Hepatocyte (in vitro differentiated cells): ENCODE results near the gene RHOU. TPM values are rescaled to one million over a fixed set of nuclear protein-coding genes. Genes with fewer than 3 reads are reported as not detected.
A peak's percentile ranks its signal among the peaks of the same experiment; 100 is the strongest.

Source experiments
- DNase-seq: peaks from one replicate; pipeline ENCODE4 v3.0.0-alpha.2; 2016; ENCODE audit warnings: low spot score
- H2AFZ ChIP-seq: fragments of 200-600 bp; sonication (generic); 2 replicates; pipeline ENCODE4 v1.6.0; 2016; ENCODE audit warnings: antibody characterized with exemption, mild to moderate bottlenecking
- H3K27ac ChIP-seq: fragments of 200-600 bp; sonication (generic); 2 replicates; pipeline ENCODE4 v1.5.1; 2016; ENCODE audit warnings: mild to moderate bottlenecking
- H3K27me3 ChIP-seq: fragments of 200-600 bp; sonication (generic); 2 replicates; pipeline ENCODE4 v1.6.1; 2016
- H3K36me3 ChIP-seq: fragments of 200-600 bp; sonication (generic); replicated peaks from 2 replicates; pipeline ENCODE4 v1.5.1; 2016; ENCODE audit warnings: low read depth; ENCODE audit not compliant: insufficient read depth
- H3K4me1 ChIP-seq: fragments of 200-600 bp; sonication (generic); 2 replicates; pipeline ENCODE4 v1.5.1; 2016; ENCODE audit warnings: mild to moderate bottlenecking, moderate library complexity; ENCODE audit not compliant: insufficient read depth
- H3K4me2 ChIP-seq: fragments of 200-600 bp; sonication (generic); 2 replicates; pipeline ENCODE4 v1.6.0; 2016
- H3K4me3 ChIP-seq: fragments of 200-600 bp; sonication (generic); 2 replicates; pipeline ENCODE4 v1.5.1; 2016; ENCODE audit warnings: mild to moderate bottlenecking
- H3K79me2 ChIP-seq: fragments of 200-600 bp; sonication (generic); 2 replicates; pipeline ENCODE4 v1.6.0; 2017; ENCODE audit warnings: mild to moderate bottlenecking
- H3K9me2 ChIP-seq: fragments of 200-600 bp; sonication (generic); replicated peaks from 2 replicates; pipeline ENCODE4 v1.6.0; 2017; ENCODE audit warnings: mild to moderate bottlenecking; ENCODE audit not compliant: insufficient read depth
- H3K9me3 ChIP-seq: fragments of 200-600 bp; sonication (generic); 2 replicates; pipeline ENCODE4 v1.5.1; 2016; ENCODE audit warnings: low read depth, mild to moderate bottlenecking
- H4K20me1 ChIP-seq: fragments of 200-600 bp; sonication (generic); 2 replicates; pipeline ENCODE4 v1.6.0; 2016; ENCODE audit warnings: mild to moderate bottlenecking; ENCODE audit not compliant: insufficient read depth, poor library complexity, severe bottlenecking
- CTCF ChIP-seq: fragments of 200-600 bp; sonication (generic); IDR thresholded peaks from 2 replicates; pipeline ENCODE4 v1.5.1; 2016; ENCODE audit warnings: antibody characterized with exemption, mild to moderate bottlenecking; ENCODE audit not compliant: poor library complexity
- EZH2 ChIP-seq: fragments of 200-600 bp; sonication (generic); IDR thresholded peaks from 2 replicates; pipeline ENCODE4 v1.6.1; 2016; ENCODE audit warnings: antibody characterized with exemption, mild to moderate bottlenecking, borderline replicate concordance
- EZH2phosphoT487 ChIP-seq: fragments of 200-600 bp; sonication (generic); IDR thresholded peaks from one replicate; pipeline ENCODE4 v1.6.1; 2018; ENCODE audit warnings: antibody characterized with exemption, mild to moderate bottlenecking, low read depth, moderate library complexity; ENCODE audit not compliant: unreplicated experiment, severe bottlenecking
- WGBS: methylation state at CpG from one replicate; pipeline ENCODE4 v1.1.6; 2016; ENCODE audit warnings: low lambda C conversion rate; ENCODE audit errors: missing lambda C conversion rate; 5-methylcytosine and 5-hydroxymethylcytosine counted together
- polyA plus RNA-seq: library from polyadenylated mRNA; unstranded; fragments of >200 nt; fragmentation: Nextera tagmentation; extraction: Ambion mirVana; gene quantifications from 2 replicates; pipeline ENCODE4 v1.2.1, GENCODE V29; 2016
- total RNA-seq: library from RNA; depleted of rRNA; stranded (reverse); fragments of >200 nt; gene quantifications from 2 replicates; pipeline ENCODE4 v1.2.3, GENCODE V29; 2014

The RHOU gene
- total and polyA plus RNA-seq, 2 experiments from 2014 or later: 70.5 to 124 TPM

- no peak overlapping the region for H3K4me3 ChIP-seq
- no peak overlapping the region for H3K4me2 ChIP-seq
- H3K27me3 ChIP-seq: no peaks in the 10 kb centered on the region
- H2AFZ ChIP-seq: no peak overlapping the region
- no peak for TF ChIP-seq CTCF
- TF ChIP-seq EZH2phosphoT487: no peak
- no peak for TF ChIP-seq EZH2
- H3K9me3 ChIP-seq: no peaks in the 10 kb centered on the region
- H3K9me2 ChIP-seq: no peaks in the 10 kb centered on the region
- H3K27ac ChIP-seq: no peak overlapping the region
- H3K79me2 ChIP-seq: no peaks in the 10 kb centered on the region
- WGBS: 97% methylated on average over 1 of the region's 1 CpG
- H3K36me3 ChIP-seq: no peaks in the 10 kb centered on the region
- no peaks in the 10 kb centered on the region for H4K20me1 ChIP-seq
- H3K4me1 ChIP-seq: peaks cover 25% of the 10 kb centered on the region
- DNase-seq: no peak
Observed at GRCh38 chr1:228778026-228778425, 42.7 kb downstream of the RHOU start.

- H3K4me2 ChIP-seq: no peak overlapping the region
- H3K4me1 ChIP-seq: peaks cover 25% of the 10 kb centered on the region
- H3K27me3 ChIP-seq: no peaks in the 10 kb centered on the region
- DNase-seq: no peak
- H3K27ac ChIP-seq: no peak overlapping the region
- no peaks in the 10 kb centered on the region for H3K9me3 ChIP-seq
- H3K36me3 ChIP-seq: no peaks in the 10 kb centered on the region
- H3K9me2 ChIP-seq: no peaks in the 10 kb centered on the region
- no peaks in the 10 kb centered on the region for H4K20me1 ChIP-seq
- H3K4me3 ChIP-seq: no peak overlapping the region
- no peaks in the 10 kb centered on the region for H3K79me2 ChIP-seq
- no peak for TF ChIP-seq EZH2
- no peak for TF ChIP-seq CTCF
- WGBS: 96% methylated on average over 3 of the region's 3 CpGs
- no peak overlapping the region for H2AFZ ChIP-seq
Observed at GRCh38 chr1:228778466-228778865, 43.2 kb downstream of the RHOU start.

- Histone ChIP-seq H3K4me1 (peaks cover 29% of the 10 kb centered on the region), H3K4me2 (no peak overlapping the region), H3K9me2 (no peaks in the 10 kb centered on the region), H3K27ac (no peak overlapping the region), H3K36me3 (no peaks in the 10 kb centered on the region), H3K9me3 (no peaks in the 10 kb centered on the region), H3K4me3 (no peak overlapping the region), H3K27me3 (no peaks in the 10 kb centered on the region), H4K20me1 (no peaks in the 10 kb centered on the region), H3K79me2 (no peaks in the 10 kb centered on the region), H2AFZ (no peak overlapping the region)
- TF ChIP-seq EZH2phosphoT487 (no peak), CTCF (no peak)
- DNase-seq: no peak
Observed at GRCh38 chr1:228778961-228779360, 43.7 kb downstream of the RHOU start.

GRCh38 chr1:228781161-228781808 lies 46.0 kb downstream of the RHOU start:
- TF ChIP-seq EZH2 (no peak), EZH2phosphoT487 (no peak), CTCF (no peak)
- Histone ChIP-seq H3K27ac (peak overlapping the region; percentile 83), H3K27me3 (no peaks in the 10 kb centered on the region), H2AFZ (no peak overlapping the region), H3K4me1 (peaks cover 32% of the 10 kb centered on the region), H3K9me2 (no peaks in the 10 kb centered on the region), H4K20me1 (no peaks in the 10 kb centered on the region), H3K4me2 (peak overlapping the region; percentile 26), H3K9me3 (no peaks in the 10 kb centered on the region), H3K36me3 (no peaks in the 10 kb centered on the region), H3K79me2 (no peaks in the 10 kb centered on the region), H3K4me3 (no peak overlapping the region)
- WGBS: 10% methylated on average over 8 of the region's 8 CpGs
- peak; percentile 78 for DNase-seq
